ENCODE data around the gene ADAM22. TPM values are rescaled to one million over a fixed set of nuclear protein-coding genes. Genes with fewer than 3 reads are reported as not detected.

Gene ADAM22
- total and polyA plus RNA-seq, 10 of the 15 experiments (the other 5 are each of a cell fraction or from before 2014, with no cell fraction given), result 1.4 to 24.5 (median 7.6) TPM

DNA sequence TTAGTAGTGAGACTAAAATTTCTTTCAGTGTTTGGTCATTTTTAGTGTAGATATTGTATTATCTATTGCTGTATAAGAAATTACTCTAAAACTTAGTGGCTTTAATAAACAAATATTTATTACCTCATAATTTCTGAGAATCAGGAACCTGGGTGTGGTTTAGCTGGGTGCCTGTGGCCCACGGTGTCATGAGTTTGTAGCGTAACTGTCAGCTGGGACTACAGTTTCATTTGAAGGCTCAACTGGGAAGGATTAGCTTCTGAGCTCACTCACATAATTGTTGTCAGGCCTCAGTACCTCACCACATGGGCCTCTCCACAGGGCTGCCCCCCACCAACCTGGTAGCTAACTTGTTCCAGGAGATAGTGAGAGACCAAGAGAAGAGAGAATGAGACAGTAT lies 187.3 kb downstream of the ADAM22 start:
- no peaks in the 10 kb centered on the region for H3K4me1 ChIP-seq (ENCODE audit: control insufficient read depth, insufficient read depth, low read length)
- TF ChIP-seq, protein P1, sequence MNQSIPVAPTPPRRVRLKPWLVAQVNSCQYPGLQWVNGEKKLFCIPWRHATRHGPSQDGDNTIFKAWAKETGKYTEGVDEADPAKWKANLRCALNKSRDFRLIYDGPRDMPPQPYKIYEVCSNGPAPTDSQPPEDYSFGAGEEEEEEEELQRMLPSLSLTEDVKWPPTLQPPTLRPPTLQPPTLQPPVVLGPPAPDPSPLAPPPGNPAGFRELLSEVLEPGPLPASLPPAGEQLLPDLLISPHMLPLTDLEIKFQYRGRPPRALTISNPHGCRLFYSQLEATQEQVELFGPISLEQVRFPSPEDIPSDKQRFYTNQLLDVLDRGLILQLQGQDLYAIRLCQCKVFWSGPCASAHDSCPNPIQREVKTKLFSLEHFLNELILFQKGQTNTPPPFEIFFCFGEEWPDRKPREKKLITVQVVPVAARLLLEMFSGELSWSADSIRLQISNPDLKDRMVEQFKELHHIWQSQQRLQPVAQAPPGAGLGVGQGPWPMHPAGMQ (IDR thresholded peaks at IDR 0.05; ENCODE audit: borderline replicate concordance), result no peak
- TF ChIP-seq TARDBP (IDR thresholded peaks at IDR 0.05; ENCODE audit: borderline replicate concordance), result no peak

DNA sequence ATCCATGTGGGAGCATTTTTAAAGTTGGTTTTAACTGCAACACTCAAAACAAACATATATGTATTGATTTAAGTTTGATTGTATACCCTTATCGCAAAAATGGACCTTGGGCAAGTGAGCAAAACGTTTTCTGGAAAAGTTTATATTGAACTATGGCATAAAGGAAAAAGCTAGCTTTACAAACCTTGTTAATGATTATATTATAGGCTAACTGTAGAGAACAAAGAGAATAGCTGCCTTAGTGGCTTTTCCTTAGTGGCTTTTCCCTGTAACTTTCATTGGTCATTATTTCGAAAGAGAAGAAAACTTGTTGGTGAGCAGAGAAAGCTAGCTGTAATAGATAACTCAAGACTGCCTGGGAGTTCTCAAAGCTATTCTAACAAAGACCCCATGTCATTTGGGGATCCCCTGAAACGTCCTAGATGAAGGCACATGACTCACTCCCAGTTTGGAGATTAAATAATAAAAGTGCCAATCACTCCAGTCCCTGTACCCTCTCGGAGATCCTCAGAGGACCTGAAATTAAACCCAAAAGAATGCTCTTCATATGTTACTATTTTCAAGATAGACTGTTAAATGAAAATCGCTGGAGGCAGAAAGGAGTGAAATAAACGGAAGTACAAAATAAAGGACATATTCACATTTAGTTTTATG lies 193.7 kb downstream of the ADAM22 start:
- H4K20me1 ChIP-seq (ENCODE audit: control insufficient read depth, insufficient read depth), result no peaks in the 10 kb centered on the region
- no peak overlapping the region for H3K27ac ChIP-seq (ENCODE audit: control insufficient read depth, insufficient read depth)
- no peaks in the 10 kb centered on the region for H3K9me3 ChIP-seq (replicated peaks; ENCODE audit: control insufficient read depth, insufficient read depth, low read length)
- no peak for ATAC-seq
- no peak for FAIRE-seq
- in situ Hi-C loops (cut with MboI), result no loop called here
- ChIA-PET CTCF (no interaction called here), SMC1A (ENCODE audit: uncharacterized antibody, unreplicated experiment) (interaction anchor here (0.6 to 2.3 kb wide), 4 partner anchors 16 to 200 kb away, joined by 3 to 11 read pairs (median 4); no protein-coding TSS in a partner anchor), RAD21 (ENCODE audit: unreplicated experiment) (no interaction called here), POLR2A (interaction anchor here (0.6 to 0.8 kb wide), 2 partner anchors 12 to 35 kb away, joined by 3 read pairs; no protein-coding TSS in a partner anchor)
- H3K4me2 ChIP-seq (ENCODE audit: control insufficient read depth, insufficient read depth), result no peak overlapping the region
- H3K79me2 ChIP-seq (ENCODE audit: control insufficient read depth, insufficient read depth, low read length), result no peaks in the 10 kb centered on the region
- WGBS (ENCODE audit: insufficient coverage, insufficient replicate concordance, low lambda C conversion rate, missing lambda C conversion rate), result 70% methylated on average over 7 of the region's 7 CpGs
- TF ChIP-seq RCOR1 (conservative IDR thresholded peaks at IDR 0.05; ENCODE audit: low read depth, low read length) (no peak), BCL11A (IDR thresholded peaks at IDR 0.05; ENCODE audit: low read depth, low read length) (no peak)
- DNase-seq (ENCODE audit: low read depth, low spot score), result no peak
- no peaks in the 10 kb centered on the region for H3K27me3 ChIP-seq (replicated peaks in 1 of 2; ENCODE audit: control insufficient read depth in 2 of 2, insufficient read depth in 2 of 2, low read length in 1 of 2)
- H3K4me1 ChIP-seq (ENCODE audit: control insufficient read depth, insufficient read depth, low read length), result peaks cover 4% of the 10 kb centered on the region
- intact Hi-C loops (cut with micrococcal nuclease; ENCODE audit: unreplicated experiment), result no loop called here
- no peak overlapping the region for H2AFZ ChIP-seq (ENCODE audit: control insufficient read depth, low read depth, low read length)
- no peak overlapping the region for H3K4me3 ChIP-seq
- BruUV-seq (replicated peaks), result no TSS peak
- no peak overlapping the region for H3K9ac ChIP-seq (ENCODE audit: control insufficient read depth, insufficient read depth, low read length)
- H3K36me3 ChIP-seq (ENCODE audit: control insufficient read depth in 2 of 2, insufficient read depth in 2 of 2, low read length in 1 of 2), result peaks cover 0 to 4% of the 10 kb centered on the region in 2 experiments; a peak in 1 of 4 replicates

More for the DNA sequence above, 187.3 kb downstream of the ADAM22 start:
- ChIA-PET RAD21 (ENCODE audit: unreplicated experiment) (no interaction called here), SMC1A (ENCODE audit: uncharacterized antibody, unreplicated experiment) (interaction anchor here (1.1 to 1.8 kb wide), 2 partner anchors 9 to 48 kb away, joined by 4 to 10 read pairs; no protein-coding TSS in a partner anchor), CTCF (interaction anchor here (0.7 to 2.5 kb wide), 2 partner anchors 9 to 12 kb away, joined by 3 to 7 read pairs; no protein-coding TSS in a partner anchor), POLR2A (no interaction called here)
- no peak overlapping the region for H3K4me2 ChIP-seq (ENCODE audit: control insufficient read depth, insufficient read depth)
- no peaks in the 10 kb centered on the region for H3K9me3 ChIP-seq (replicated peaks; ENCODE audit: control insufficient read depth, insufficient read depth, low read length)
- DNase-seq (ENCODE audit: low read depth, low spot score), result no peak
- H4K20me1 ChIP-seq (ENCODE audit: control insufficient read depth, insufficient read depth), result no peaks in the 10 kb centered on the region
- no peak overlapping the region for H3K4me3 ChIP-seq
- BruUV-seq (replicated peaks), result no TSS peak
- ATAC-seq, result no peak; the same call in 2 of the 3 replicates
- WGBS (ENCODE audit: insufficient coverage, insufficient replicate concordance, low lambda C conversion rate, missing lambda C conversion rate), result 93% methylated on average over 2 of the region's 2 CpGs
- in situ Hi-C loops (cut with MboI) (no loop called here), intact Hi-C loops (cut with micrococcal nuclease; ENCODE audit: unreplicated experiment) (no loop called here)
- no peak overlapping the region for H3K27ac ChIP-seq (ENCODE audit: control insufficient read depth, insufficient read depth)
- FAIRE-seq, result no peak
- no peaks in the 10 kb centered on the region for H3K27me3 ChIP-seq (replicated peaks in 1 of 2; ENCODE audit: control insufficient read depth in 2 of 2, insufficient read depth in 2 of 2, low read length in 1 of 2)
- H3K36me3 ChIP-seq (ENCODE audit: control insufficient read depth in 2 of 2, insufficient read depth in 2 of 2, low read length in 1 of 2), result peaks cover 0 to 2% of the 10 kb centered on the region in 2 experiments; a peak in 2 of 4 replicates
- H2AFZ ChIP-seq (ENCODE audit: control insufficient read depth, low read depth, low read length), result no peak overlapping the region
- H3K9ac ChIP-seq (ENCODE audit: control insufficient read depth, insufficient read depth, low read length), result no peak overlapping the region
- no peaks in the 10 kb centered on the region for H3K79me2 ChIP-seq (ENCODE audit: control insufficient read depth, insufficient read depth, low read length)

All from GM12878 (cell line).